Left ventricle myocardium inferior (tissue), 1 donor: Measurements from ENCODE around the gene ARHGAP1. TPM values are rescaled to one million over a fixed set of nuclear protein-coding genes. Genes with fewer than 3 reads are reported as not detected.

ENCODE experiments used
- DNase-seq: peaks from one replicate; pipeline ENCODE4 v3.0.0-alpha.2; 2020
- H3K27ac ChIP-seq: fragments of 200-600 bp; replicated peaks from 2 replicates; pipeline ENCODE4 v1.8.0; 2021
- H3K27me3 ChIP-seq: fragments of 200-600 bp; 2 replicates; pipeline ENCODE4 v1.8.0; 2021; ENCODE audit warnings: low read depth
- H3K36me3 ChIP-seq: fragments of 200-600 bp; 2 replicates; pipeline ENCODE4 v1.8.0; 2021
- H3K4me1 ChIP-seq: fragments of 200-600 bp; 2 replicates; pipeline ENCODE4 v1.8.0; 2021
- H3K4me3 ChIP-seq: fragments of 200-600 bp; 2 replicates; pipeline ENCODE4 v1.8.0; 2021; ENCODE audit warnings: mild to moderate bottlenecking, moderate library complexity
- H3K9me3 ChIP-seq: fragments of 200-600 bp; replicated peaks from 2 replicates; pipeline ENCODE4 v1.8.0; 2021
- intact Hi-C: fragments of 100-400 bp; cut with micrococcal nuclease; formaldehyde crosslinking; loops from one replicate; pipeline ENCODE4 v1.11.0; 2022
- total RNA-seq: library from RNA; stranded (reverse); fragmentation: NEBNext Ultra II Directional; extraction: Animal tissue kit (Norgen Biotek cat#: 25700); gene quantifications from one replicate; pipeline ENCODE4 v1.2.1, GENCODE V29; 2021
- TF ChIP-seq, protein P1 (sequence below): fragments of 200-600 bp; IDR thresholded peaks from 2 replicates; pipeline ENCODE4 v1.8.0; 2021; ENCODE audit warnings: antibody characterized with exemption, mild to moderate bottlenecking, borderline replicate concordance
- donor health status: DM: no; HTN: yes; CAD: no; lungs with severe emphysema.

ARHGAP1 gene
- total RNA-seq, 1 donor from 2014 or later, result 101 TPM

- TF ChIP-seq, protein P1, sequence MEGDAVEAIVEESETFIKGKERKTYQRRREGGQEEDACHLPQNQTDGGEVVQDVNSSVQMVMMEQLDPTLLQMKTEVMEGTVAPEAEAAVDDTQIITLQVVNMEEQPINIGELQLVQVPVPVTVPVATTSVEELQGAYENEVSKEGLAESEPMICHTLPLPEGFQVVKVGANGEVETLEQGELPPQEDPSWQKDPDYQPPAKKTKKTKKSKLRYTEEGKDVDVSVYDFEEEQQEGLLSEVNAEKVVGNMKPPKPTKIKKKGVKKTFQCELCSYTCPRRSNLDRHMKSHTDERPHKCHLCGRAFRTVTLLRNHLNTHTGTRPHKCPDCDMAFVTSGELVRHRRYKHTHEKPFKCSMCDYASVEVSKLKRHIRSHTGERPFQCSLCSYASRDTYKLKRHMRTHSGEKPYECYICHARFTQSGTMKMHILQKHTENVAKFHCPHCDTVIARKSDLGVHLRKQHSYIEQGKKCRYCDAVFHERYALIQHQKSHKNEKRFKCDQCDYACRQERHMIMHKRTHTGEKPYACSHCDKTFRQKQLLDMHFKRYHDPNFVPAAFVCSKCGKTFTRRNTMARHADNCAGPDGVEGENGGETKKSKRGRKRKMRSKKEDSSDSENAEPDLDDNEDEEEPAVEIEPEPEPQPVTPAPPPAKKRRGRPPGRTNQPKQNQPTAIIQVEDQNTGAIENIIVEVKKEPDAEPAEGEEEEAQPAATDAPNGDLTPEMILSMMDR, result no peak
- intact Hi-C loops, result no loop called here
- H3K27ac ChIP-seq, result no peak overlapping the region
- peaks cover 84% of the 10 kb centered on the region for H3K36me3 ChIP-seq
- DNase-seq, result no peak
- H3K4me3 ChIP-seq, result no peak overlapping the region
- peaks cover 55% of the 10 kb centered on the region for H3K4me1 ChIP-seq
- no peaks in the 10 kb centered on the region for H3K27me3 ChIP-seq
- no peaks in the 10 kb centered on the region for H3K9me3 ChIP-seq
Measured at GRCh38 chr11:46680815-46681214, 19.6 kb downstream of the ARHGAP1 start.

DNA sequence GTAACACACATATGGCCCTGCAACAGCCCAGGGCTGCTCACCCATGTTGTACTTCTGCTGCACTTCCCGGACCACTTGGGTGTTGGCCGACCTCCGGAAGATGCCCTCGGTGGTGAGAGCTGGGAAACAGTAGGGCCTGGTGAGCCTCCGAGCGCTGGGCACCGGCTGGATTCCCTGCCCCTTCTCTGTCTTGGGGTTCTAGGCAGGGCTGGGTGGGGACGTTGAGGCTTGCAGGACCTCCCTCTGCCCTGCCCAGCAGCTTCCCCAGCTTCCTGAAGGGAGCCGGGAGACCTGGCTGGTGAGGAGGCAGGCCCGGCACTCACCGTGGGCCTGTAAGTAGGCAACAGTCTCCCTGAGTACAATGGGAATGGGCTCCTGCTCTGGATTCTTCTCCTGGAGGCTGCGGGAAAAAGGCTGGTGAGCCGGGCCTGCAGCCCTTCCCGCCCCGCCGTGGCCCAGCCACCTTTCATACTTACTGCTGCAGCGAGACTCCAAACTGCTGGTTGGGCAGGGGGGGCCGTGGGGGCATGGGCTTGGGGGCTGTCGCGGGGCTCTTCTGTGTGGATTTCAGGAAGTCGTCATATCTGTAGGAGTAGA lies 20.2 kb downstream of the ARHGAP1 start:
- no peaks in the 10 kb centered on the region for H3K27me3 ChIP-seq
- H3K4me3 ChIP-seq, result no peak overlapping the region
- H3K4me1 ChIP-seq, result peaks cover 55% of the 10 kb centered on the region
- H3K36me3 ChIP-seq, result peaks cover 79% of the 10 kb centered on the region
- no peak overlapping the region for H3K27ac ChIP-seq
- peak; percentile 7 for DNase-seq
- intact Hi-C loops, result no loop called here
- no peaks in the 10 kb centered on the region for H3K9me3 ChIP-seq
- TF ChIP-seq, protein P1, result no peak

DNA sequence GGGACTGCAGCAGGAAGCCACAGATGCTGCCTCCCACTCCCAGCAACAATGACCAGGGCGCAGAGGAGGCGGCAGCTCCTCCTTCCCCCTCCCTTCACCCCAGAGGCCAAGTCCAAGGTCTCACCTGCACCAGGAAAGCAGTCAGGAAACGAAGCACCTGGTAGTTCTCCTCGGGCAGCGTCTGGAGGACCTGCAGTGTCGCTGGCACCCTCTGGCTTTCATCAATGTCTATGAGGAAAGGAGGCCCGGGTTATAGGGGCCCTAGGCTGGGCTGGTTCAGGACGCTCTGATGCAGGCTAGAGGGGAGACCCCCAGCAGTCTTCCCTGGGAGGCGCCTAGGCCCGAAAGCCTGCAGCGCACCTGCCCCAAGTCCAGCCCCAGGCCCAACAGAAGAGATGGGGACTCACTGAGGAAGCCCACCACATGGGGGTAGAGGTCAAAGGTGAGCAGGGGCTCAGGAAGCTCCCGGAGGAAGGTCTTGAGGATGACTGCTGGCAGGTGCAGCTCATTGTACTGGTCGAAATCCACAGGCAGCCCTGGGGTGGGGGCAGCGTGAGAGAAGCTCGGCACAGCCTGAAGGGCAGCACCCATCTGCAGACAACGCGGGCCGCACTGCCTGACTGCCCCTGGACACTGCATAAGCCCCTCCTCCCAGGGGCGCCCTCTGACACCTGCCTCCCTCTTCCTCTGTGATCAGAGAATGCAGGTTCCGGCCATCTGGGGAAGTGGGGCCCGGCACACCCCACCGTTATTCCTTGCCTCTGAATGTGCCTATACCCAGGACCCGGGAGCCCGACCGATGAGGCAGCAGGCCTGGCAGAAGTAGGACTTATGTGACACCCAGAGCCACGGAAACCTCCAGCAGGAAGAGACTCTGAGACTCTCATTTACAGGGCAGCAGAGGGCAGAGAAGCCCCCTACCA lies 20.9 kb downstream of the ARHGAP1 start:
- no peaks in the 10 kb centered on the region for H3K9me3 ChIP-seq
- peaks cover 73% of the 10 kb centered on the region for H3K36me3 ChIP-seq
- TF ChIP-seq, protein P1, result no peak
- H3K4me3 ChIP-seq, result no peak overlapping the region
- intact Hi-C loops, result no loop called here
- H3K27ac ChIP-seq, result no peak overlapping the region
- H3K27me3 ChIP-seq, result no peaks in the 10 kb centered on the region
- peaks cover 55% of the 10 kb centered on the region for H3K4me1 ChIP-seq
- DNase-seq, result peak; percentile 13

- H3K9me3 ChIP-seq, result no peaks in the 10 kb centered on the region
- H3K27me3 ChIP-seq, result no peaks in the 10 kb centered on the region
- peak overlapping the region; percentile 88 for H3K27ac ChIP-seq
- H3K4me3 ChIP-seq, result no peak overlapping the region
- H3K4me1 ChIP-seq, result peaks cover 55% of the 10 kb centered on the region
- peaks cover 75% of the 10 kb centered on the region for H3K36me3 ChIP-seq
- TF ChIP-seq, protein P1, result no peak
- DNase-seq, result no peak
- intact Hi-C loops, result no loop called here
Measured at GRCh38 chr11:46678741-46679130, 21.7 kb downstream of the ARHGAP1 start.

DNA sequence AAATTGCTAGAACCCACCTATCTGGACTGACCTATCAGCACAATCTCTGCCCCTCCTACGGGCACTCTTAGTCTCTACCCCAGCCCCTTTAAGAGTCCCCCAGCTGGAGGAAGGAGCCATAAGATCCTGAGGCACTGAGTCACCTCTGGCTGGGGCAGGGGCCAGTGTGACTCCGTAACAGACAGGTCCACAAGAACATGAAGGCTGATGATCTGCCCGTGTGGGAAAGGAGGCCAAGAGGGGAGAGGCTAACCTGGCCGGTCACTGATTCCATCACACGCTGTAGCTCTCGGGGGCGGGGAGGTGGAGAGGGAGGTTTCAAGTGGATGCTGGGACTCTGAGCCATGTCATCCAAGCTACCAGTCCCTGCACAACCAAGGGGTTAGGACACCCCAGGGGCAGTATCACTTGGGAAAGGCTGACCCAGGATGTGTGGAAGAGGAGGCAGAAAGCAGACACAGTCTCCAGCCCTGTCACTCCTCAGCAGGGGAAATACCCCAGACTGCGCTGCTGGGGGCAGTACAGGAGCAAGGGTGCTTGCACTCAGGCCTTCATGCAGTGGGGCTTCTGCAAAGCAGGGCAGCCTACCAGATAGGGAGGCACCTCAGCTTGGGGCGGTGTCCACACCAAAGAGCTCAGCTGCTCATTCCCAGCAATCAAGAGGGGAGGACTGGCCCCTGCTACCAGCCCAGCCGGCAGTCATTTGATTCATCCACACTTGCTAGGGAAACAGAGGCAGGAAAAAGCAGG lies 22.3 kb downstream of the ARHGAP1 start:
- no peaks in the 10 kb centered on the region for H3K27me3 ChIP-seq
- H3K27ac ChIP-seq, result peak overlapping the region; percentile 88
- intact Hi-C loops, result no loop called here
- TF ChIP-seq, protein P1, result no peak
- DNase-seq, result no peak
- H3K36me3 ChIP-seq, result peaks cover 78% of the 10 kb centered on the region
- H3K4me1 ChIP-seq, result peaks cover 55% of the 10 kb centered on the region
- no peaks in the 10 kb centered on the region for H3K9me3 ChIP-seq
- H3K4me3 ChIP-seq, result no peak overlapping the region
